ENCODE results near the gene CDS1. TPM values are rescaled to one million over a fixed set of nuclear protein-coding genes. Genes with fewer than 3 reads are reported as not detected.
"Not testable (repeated sequence)": the region's sequence is repeated elsewhere in the genome, so short reads cannot be mapped to it uniquely, and the experiment has no call there.

CDS1 gene
- polyA plus RNA-seq, 3 donors from 2014 or later: not detected

DNA sequence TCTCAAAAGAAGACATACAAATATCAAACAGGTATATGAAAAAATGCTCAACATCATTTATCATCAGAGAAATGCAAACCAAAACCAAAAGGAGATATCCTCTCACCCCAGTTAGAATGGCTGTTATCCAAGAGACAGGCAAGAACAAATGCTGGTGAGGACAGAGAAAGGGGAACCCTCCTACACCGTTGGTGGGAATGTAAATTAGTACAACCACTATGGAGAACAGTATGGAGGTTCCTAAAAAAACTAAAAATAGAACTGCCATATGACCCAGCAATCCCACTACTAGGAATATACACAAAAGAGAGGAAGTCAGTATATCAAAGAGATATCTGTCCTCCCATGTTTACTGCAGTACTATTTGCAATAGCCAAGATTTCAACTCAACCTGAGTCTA is 83.5 kb downstream of the CDS1 start:
- Mint-ChIP-seq H3K9me3 (peaks cover 6 to 17% (median 11%) of the 10 kb centered on the region in 6 donors), H3K27me3 (ENCODE audit: low read depth in 3 of 3) (peaks cover 0 to 1% (median 0%) of the 10 kb centered on the region in 3 donors), H3K4me3 (no peak overlapping the region), H3K4me1 (no peaks in the 10 kb centered on the region), H3K36me3 (no peaks in the 10 kb centered on the region), H3K27ac (no peak overlapping the region)
- no peak for DNase-seq

DNA sequence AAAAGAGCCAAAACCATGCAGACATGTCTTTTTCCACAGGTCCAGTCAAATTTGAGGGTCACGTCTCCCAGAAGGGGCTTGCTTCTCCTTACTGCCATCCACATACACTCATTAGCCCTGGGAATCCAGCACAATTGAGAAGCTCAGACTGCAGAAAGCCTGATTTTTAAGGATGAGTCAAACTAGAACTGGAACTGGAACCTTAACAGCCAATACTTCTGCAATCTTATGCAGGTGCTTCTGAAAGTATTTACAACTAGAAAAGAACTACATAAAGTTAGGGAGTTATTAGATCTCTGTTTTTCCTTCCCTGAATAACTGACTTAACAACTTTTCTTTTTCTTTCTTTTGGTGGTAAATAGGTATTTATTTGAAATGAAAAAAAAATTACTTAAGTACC is 86.3 kb downstream of the CDS1 start:
- H3K4me1 Mint-ChIP-seq: no peaks in the 10 kb centered on the region
- peaks cover 6 to 22% (median 12%) of the 10 kb centered on the region in 6 donors for H3K9me3 Mint-ChIP-seq
- H3K4me3 Mint-ChIP-seq: no peak overlapping the region
- DNase-seq: no peak
- peaks cover 1 to 2% (median 2%) of the 10 kb centered on the region in 3 donors for H3K27me3 Mint-ChIP-seq (ENCODE audit: low read depth in 3 of 3)
- H3K27ac Mint-ChIP-seq: no peak overlapping the region
- no peaks in the 10 kb centered on the region for H3K36me3 Mint-ChIP-seq

DNA sequence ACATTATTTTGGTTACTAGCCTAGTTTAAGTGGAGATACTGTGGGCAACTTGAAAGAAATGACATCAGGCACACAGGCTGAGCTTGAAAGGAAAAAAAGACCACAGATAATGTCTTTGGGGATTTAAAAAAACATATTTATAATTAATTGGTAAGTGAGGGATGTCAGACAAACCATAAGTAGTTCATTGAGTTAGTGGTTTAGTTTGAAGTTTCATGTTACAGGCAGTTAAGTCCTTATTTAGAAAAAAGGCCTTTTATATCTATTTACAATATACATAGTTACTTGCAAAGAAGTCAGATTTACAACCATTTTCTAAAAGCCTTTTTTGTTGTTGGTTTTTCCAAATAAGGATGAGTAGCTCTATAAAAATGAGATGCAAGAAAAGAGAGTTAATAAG is 89.2 kb downstream of the CDS1 start:
- Mint-ChIP-seq H3K4me3 (no peak overlapping the region), H3K27ac (no peak overlapping the region), H3K27me3 (ENCODE audit: low read depth in 3 of 3) (peaks cover 0 to 3% (median 2%) of the 10 kb centered on the region in 3 donors)

DNA sequence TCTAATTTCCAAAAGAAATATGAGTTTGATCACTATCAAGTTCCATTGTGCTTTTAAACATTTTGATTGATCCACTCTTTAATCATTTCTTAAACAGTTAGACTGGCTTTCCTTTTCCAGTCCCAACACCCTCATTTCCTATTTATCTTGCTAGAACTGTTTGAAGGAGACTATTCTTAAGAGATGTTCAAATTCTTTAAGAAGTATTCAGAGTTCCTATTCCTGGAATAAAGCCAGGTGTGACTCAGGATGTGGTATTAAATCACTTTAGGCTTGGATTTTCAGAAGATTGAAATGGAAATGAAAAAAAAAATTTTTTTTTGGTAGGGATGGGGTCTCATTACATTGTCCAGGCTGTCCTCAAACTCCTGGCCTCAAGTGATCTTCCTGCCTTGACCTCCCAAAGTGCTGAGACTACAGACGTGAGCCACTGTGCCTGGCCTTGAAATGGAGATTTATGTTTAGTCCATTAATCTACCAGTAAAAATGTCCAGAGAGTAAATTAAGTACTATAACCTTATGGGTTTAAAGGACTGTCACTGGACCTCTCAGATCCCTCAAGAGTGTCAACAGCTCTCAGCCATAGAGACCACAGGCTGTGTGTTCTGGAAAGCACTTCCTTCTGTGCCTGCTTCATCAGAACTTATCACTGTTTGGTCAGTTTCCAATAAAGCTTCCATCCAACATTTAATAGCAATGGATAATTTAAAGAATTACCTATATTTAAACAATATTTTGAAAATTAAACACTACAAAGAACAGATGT is 90.7 kb downstream of the CDS1 start:
- H3K9me3 Mint-ChIP-seq: peaks cover 0 to 12% (median 3%) of the 10 kb centered on the region in 6 donors
- H3K4me1 Mint-ChIP-seq: no peaks in the 10 kb centered on the region

More for the DNA sequence above, 89.2 kb downstream of the CDS1 start:
- H3K36me3 Mint-ChIP-seq: no peaks in the 10 kb centered on the region
- DNase-seq: no peak
- no peaks in the 10 kb centered on the region for H3K4me1 Mint-ChIP-seq
- peaks cover 0 to 12% (median 4%) of the 10 kb centered on the region in 6 donors for H3K9me3 Mint-ChIP-seq

DNA sequence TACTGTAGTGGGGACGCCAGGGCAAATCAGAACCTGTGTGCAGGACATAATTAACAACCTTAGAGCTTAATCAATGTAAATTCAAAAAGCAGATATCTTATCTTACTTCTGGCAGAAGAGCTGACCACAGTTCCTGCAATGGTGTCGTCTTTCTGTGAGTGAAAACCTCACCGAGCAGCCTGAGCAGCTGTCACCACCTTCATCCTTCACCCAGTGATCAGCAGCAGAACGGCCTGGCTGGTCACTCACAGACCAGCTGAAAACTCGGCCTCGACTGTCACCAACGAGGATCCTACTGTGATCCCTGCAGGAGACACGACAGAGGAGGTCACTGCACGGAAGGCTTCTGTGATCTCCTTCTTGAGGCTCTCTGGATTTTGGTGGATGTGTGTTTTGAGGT is 94.2 kb downstream of the CDS1 start:
- H3K4me1 Mint-ChIP-seq: peaks cover 0 to 7% of the 10 kb centered on the region in 2 donors
- H3K9me3 Mint-ChIP-seq: peaks cover 0 to 14% (median 0%) of the 10 kb centered on the region in 6 donors
- H3K27ac Mint-ChIP-seq: no peak overlapping the region
- peaks cover 0 to 3% (median 2%) of the 10 kb centered on the region in 3 donors for H3K27me3 Mint-ChIP-seq (ENCODE audit: low read depth in 3 of 3)
- DNase-seq: no peak
- no peak overlapping the region for H3K4me3 Mint-ChIP-seq
- H3K36me3 Mint-ChIP-seq: no peaks in the 10 kb centered on the region

More for the DNA sequence above, 90.7 kb downstream of the CDS1 start:
- no peak for DNase-seq
- no peak overlapping the region for H3K27ac Mint-ChIP-seq
- H3K27me3 Mint-ChIP-seq (ENCODE audit: low read depth in 3 of 3): peaks cover 0 to 3% (median 2%) of the 10 kb centered on the region in 3 donors
- H3K4me3 Mint-ChIP-seq: no peak overlapping the region
- H3K36me3 Mint-ChIP-seq: no peaks in the 10 kb centered on the region

DNA sequence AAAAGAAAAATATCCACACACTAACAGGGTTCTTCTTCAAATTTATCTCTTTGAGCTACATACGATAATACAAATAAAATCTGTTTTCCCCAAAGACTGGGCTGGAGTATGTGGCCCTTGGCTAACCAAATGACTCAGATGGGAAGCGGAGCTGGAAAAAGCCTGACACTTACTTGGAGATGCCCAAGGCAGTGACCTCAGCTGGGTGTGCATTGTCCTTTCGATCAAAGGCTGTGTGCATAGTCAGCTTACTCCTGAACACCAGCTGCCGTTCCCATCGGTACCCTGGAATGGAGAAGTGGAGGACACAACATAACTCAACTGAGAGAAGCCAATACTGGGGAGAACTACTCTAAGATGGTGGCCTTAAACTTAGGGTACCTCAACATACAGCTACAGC is 95.1 kb downstream of the CDS1 start:
- peaks cover 0 to 3% (median 0%) of the 10 kb centered on the region in 3 donors for H3K27me3 Mint-ChIP-seq (ENCODE audit: low read depth in 3 of 3)
- H3K4me3 Mint-ChIP-seq: no peak overlapping the region

DNA sequence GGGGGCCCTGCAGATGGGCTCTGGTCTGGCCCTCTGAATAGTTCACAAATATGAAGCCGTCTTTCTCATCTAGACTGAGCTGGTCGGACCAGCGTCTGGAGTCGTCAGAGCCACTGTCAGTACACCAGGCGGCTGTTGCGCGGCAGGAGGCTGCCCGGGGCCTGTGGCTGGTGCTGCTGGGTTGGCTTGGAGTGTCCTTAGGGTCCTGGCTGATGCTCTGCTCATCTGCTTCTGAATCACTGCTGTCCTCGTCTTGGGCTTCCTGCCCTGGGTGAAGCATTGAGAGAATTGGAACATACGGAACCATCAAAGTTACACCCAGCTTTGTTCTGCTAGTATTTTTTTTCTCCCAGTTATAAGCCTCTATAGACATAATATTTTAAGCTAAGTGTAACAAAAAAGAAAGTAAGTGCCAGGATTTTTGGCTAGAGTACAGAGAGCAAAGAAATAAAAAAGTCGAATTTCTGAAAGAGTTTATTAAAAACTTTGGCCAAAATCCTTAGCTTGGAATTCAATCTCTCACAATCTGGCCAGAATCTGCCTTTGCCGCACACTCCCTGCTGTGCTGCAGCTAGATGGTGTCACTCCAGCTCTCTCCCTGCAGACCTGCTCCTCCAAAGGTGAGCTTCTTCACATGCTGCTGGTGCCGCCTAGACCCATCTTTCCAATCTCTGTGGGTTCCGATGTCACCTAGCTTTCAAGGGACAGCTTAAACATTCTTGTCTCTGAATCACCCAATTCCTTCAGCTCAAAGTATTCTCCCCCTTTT is 96.2 kb downstream of the CDS1 start:
- Mint-ChIP-seq H3K4me3 (no peak overlapping the region), H3K27me3 (ENCODE audit: low read depth in 3 of 3) (peaks cover 0 to 2% (median 2%) of the 10 kb centered on the region in 3 donors)

More for the DNA sequence above, 95.1 kb downstream of the CDS1 start:
- DNase-seq: no peak
- Mint-ChIP-seq H3K4me1 (peaks cover 0 to 7% of the 10 kb centered on the region in 2 donors), H3K36me3 (no peaks in the 10 kb centered on the region), H3K27ac (no peak overlapping the region), H3K9me3 (peaks cover 0 to 9% (median 0%) of the 10 kb centered on the region in 6 donors)

DNA sequence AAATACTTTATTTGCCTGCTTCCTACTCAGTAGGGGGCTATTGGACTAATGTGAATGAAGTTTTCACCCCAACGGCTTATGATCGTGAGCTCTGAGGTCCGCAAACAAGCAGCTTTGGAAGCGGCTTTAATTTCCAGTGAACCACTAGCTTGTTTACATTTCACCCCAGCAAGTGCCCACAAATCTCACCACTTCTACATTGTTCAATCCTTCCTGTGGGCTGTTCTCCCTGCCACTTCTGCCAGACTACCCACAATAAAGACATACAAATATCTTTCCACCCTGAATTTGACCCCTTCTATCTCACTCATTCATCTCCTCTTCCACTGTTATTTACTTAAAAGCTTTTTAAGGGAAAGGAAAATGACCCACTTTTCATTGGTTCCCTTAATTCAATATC is 98.0 kb downstream of the CDS1 start:
- no peak overlapping the region for H3K27ac Mint-ChIP-seq
- no peak for DNase-seq
- H3K36me3 Mint-ChIP-seq: no peaks in the 10 kb centered on the region

More for the DNA sequence above, 96.2 kb downstream of the CDS1 start:
- H3K9me3 Mint-ChIP-seq: peaks cover 0 to 9% (median 2%) of the 10 kb centered on the region in 6 donors
- H3K27ac Mint-ChIP-seq: no peak overlapping the region
- H3K36me3 Mint-ChIP-seq: no peaks in the 10 kb centered on the region
- no peak for DNase-seq
- peaks cover 0 to 7% of the 10 kb centered on the region in 2 donors for H3K4me1 Mint-ChIP-seq

DNA sequence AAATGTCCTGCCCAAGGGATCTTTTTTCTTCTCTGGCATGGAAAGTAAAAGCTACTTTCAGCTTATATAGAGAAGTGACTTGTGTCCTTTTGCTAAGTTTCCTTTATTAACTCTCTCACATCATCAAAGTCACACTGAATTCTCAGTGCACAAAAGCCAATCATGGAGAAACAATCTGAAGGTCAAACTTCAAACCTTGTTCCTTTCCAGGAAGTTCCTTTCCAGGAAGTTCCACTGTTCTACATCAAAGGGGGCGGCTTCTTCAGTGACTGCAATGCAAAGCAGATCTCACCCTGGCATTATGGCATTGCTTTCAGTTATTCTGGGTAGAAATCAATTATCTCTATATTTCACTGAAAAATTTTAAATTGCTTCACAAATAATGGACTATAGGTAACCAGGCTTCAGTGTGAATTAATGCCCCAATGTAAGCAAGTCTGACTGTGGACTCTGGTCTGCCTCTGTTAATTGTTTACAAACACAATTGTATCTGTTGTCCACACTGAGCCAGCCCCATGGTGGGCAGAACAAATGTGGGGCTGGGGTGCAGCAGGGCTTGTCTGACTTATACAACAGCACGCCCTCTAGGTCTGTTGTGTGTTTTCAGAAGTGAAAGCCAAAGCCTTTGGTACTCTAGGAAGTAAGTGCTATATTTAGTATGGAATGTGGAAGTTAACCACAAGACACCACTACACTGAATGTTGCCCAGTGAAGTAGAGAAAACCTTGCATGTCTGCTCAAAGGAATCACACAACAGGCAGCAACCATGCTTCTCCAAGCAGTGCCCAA is 98.8 kb downstream of the CDS1 start:
- Mint-ChIP-seq H3K4me3 (no peak overlapping the region), H3K27me3 (ENCODE audit: low read depth in 3 of 3) (peaks cover 0 to 2% (median 0%) of the 10 kb centered on the region in 3 donors), H3K9me3 (peaks cover 0 to 9% (median 2%) of the 10 kb centered on the region in 6 donors), H3K36me3 (no peaks in the 10 kb centered on the region), H3K27ac (no peak overlapping the region), H3K4me1 (peaks cover 0 to 7% of the 10 kb centered on the region in 2 donors)
- no peak for DNase-seq

More for the DNA sequence above, 98.0 kb downstream of the CDS1 start:
- peaks cover 0 to 2% (median 0%) of the 10 kb centered on the region in 3 donors for H3K27me3 Mint-ChIP-seq (ENCODE audit: low read depth in 3 of 3)
- no peak overlapping the region for H3K4me3 Mint-ChIP-seq
- peaks cover 0 to 9% (median 2%) of the 10 kb centered on the region in 6 donors for H3K9me3 Mint-ChIP-seq
- peaks cover 0 to 7% of the 10 kb centered on the region in 2 donors for H3K4me1 Mint-ChIP-seq

DNA sequence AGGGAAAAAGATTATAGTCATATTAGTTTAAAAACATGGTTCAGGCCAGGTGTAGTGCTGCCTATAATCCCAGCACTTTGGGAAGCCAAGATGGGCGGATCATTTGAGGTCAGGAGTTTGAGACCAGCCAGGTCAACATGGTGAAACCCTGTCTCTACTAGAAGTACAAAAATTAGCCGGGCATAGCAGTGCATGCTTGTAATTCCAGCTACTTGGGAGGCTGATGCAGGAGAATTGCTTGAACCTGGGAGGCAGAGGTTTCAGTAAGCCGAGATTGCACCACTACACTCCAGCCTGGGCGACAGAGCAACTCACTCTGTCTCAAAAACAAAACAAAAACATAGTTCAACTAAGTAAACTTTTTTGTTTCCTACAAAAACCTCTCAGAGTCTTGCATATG is 99.7 kb downstream of the CDS1 start:
- not testable (repeated sequence) for H3K4me3 Mint-ChIP-seq; H3K36me3 Mint-ChIP-seq; H3K9me3 Mint-ChIP-seq; H3K27me3 Mint-ChIP-seq (ENCODE audit: low read depth in 3 of 3); H3K4me1 Mint-ChIP-seq; DNase-seq; H3K27ac Mint-ChIP-seq

DNA sequence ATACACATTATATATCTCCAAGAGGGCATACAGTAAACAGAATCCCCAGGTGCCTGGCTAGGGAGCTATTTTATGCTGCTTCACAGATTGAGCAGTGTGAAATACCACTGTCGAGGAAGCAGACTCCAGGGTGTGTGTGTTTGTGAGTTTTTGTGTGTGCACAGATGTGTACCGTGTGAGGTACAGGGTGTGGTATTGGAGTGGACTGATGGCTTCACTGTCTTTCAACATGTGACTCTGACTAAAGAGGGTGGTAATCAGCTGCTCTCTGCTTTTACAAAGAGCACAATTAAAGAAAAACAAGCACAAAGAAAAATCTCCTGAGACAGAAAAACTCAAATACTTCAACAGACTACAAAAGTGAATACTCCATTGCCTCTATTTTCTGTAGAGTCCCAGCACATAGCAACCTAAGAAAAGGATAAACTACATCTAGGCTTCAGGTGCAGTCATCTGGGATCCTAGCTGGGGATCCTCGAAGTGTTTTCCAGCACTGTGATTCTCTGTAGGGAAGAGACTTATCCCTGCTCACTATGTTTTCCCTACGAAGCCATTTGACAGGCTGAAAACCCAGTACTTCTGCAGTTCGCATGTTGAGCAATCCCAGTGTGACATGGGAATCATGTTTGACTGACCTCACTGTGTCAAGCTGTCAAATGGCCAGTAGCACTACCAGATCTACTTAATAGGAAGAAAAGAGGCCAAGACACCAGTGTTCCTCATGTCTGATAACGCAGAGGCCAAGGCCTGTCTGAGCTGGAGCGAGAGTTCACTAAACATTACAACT is 100.3 kb downstream of the CDS1 start:
- H3K27ac Mint-ChIP-seq: no peak overlapping the region
- H3K9me3 Mint-ChIP-seq: peaks cover 0 to 9% (median 2%) of the 10 kb centered on the region in 6 donors
- peaks cover 0 to 7% of the 10 kb centered on the region in 2 donors for H3K4me1 Mint-ChIP-seq
- no peaks in the 10 kb centered on the region for H3K36me3 Mint-ChIP-seq
- no peak for DNase-seq
- no peak overlapping the region for H3K4me3 Mint-ChIP-seq
- H3K27me3 Mint-ChIP-seq (ENCODE audit: low read depth in 3 of 3): peaks cover 0 to 2% (median 0%) of the 10 kb centered on the region in 3 donors

DNA sequence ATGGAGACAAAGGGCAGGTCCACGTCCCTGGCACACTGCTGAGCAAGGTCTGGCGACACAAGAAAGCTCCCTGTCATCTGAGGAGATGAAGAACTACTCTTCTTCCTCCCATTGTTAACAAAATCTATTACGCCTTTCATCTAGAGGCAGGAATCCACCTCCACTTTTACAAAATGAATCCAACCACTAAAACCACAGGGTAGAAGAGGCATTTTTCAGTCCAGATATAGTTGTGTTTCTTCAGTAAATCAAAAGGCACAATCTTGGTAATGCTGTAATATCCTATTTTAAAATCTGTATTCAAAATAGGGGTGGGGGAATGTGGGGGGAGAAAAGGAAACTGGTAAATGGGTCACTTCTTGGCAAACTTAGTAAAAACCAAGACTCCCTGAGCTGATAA is 101.4 kb downstream of the CDS1 start:
- Mint-ChIP-seq H3K4me3 (no peak overlapping the region), H3K27ac (no peak overlapping the region)

DNA sequence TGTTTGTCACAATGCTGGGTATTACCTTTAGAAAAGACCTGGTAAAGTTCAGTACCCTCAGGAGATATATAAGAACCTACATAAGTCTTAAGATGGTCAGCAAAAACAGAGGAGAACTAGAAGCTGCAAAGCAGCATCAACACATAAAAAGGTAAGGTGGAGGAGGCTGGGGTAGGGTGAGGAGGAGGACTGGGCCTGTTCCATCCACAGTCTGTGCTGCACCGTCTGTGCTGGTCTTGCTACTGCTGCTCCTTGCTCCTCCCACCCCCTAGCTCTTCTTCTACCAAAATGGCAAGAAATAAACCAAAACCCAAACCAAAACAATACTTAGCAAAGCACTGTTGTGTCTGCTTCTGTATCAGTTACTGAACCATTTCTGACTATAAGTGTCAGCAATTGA is 102.2 kb downstream of the CDS1 start:
- H3K4me1 Mint-ChIP-seq: peaks cover 0 to 7% of the 10 kb centered on the region in 2 donors
- no peaks in the 10 kb centered on the region for H3K36me3 Mint-ChIP-seq
- peaks cover 0 to 9% (median 2%) of the 10 kb centered on the region in 6 donors for H3K9me3 Mint-ChIP-seq
- DNase-seq: no peak
- peaks cover 0 to 2% (median 0%) of the 10 kb centered on the region in 3 donors for H3K27me3 Mint-ChIP-seq (ENCODE audit: low read depth in 3 of 3)
- no peak overlapping the region for H3K4me3 Mint-ChIP-seq
- no peak overlapping the region for H3K27ac Mint-ChIP-seq

More for the DNA sequence above, 101.4 kb downstream of the CDS1 start:
- Mint-ChIP-seq H3K9me3 (peaks cover 0 to 9% (median 2%) of the 10 kb centered on the region in 6 donors), H3K4me1 (peaks cover 0 to 7% of the 10 kb centered on the region in 2 donors), H3K36me3 (no peaks in the 10 kb centered on the region), H3K27me3 (ENCODE audit: low read depth in 3 of 3) (peaks cover 0 to 2% (median 0%) of the 10 kb centered on the region in 3 donors)
- DNase-seq: no peak

Measured in immature natural killer cell (primary cell).